Inflammatory macrophage treated with lipopolysaccharide for 4 hours (primary cell): ENCODE data around the gene LGALS9.
"Not testable (repeated sequence)": the region's sequence is repeated elsewhere in the genome, so short reads cannot be mapped to it uniquely, and the experiment has no call there.

ENCODE experiments used
- DNase-seq: peaks from one replicate; pipeline ENCODE4 v3.0.0-alpha.2; 2020

Gene LGALS9

GRCh38 chr17:27655525-27656111 lies 24.6 kb downstream of the LGALS9 start:
- not testable (repeated sequence) for DNase-seq

DNA sequence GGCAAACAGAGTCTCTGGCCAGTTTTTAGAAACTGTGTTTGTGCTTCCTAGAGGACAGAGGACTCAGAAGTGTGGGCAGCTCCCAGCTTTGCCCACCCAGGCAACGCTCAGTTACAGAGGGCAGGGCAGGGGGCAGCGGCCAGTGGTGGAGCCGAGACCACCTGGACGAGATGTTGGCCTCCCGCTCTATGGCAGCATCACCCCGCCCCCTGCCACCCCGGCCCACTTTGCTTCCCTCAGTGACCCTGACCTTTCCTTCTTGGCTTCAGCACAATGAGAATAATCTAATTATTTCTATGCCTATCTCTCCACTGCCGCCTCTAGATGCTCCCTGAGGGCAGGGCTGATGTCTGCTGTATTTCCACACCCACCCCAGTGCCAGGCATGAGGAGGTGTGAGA lies 25.6 kb downstream of the LGALS9 start:
- not testable (repeated sequence) for DNase-seq

DNA sequence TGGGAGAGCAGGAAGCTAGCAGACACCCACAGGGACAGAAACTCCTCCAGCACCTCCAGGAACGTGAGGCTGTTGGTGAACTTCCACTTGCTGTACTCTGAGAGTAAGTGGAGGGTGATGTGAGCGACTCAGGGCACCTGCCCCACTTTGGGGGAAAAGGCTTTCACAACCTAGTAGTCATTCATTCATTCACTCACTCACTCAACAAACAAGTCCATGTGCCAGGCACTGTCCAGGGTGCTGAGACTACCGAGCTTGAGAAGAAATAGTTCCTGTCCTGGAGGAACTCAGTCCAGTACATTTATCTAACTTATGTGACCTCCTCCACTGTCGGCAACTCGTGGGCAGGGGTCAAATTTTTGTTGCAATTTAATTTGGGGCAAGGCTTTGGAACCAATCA lies 26.6 kb downstream of the LGALS9 start:
- DNase-seq, result no peak

GRCh38 chr17:27659683-27660082 lies 28.7 kb downstream of the LGALS9 start:
- no peak for DNase-seq

DNA sequence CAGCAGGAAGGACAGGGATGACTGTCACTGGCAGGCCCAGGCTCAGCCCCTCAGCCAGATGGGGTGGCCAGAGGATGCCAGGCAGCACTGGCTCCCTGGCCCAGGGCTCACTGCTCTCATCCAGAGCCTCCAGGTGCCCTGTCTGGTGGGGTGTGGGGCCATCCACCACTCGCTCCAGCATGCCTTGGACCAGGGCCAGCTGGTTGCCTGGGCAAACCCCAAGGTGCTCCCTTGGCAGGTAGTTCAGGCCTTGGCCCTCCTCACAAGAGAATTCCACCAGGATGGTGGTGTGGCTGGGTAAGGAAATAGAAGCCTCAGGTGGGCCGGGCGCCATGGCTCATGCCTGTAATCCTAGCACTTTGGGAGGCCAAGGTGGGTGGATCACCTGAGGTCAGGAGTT lies 29.4 kb downstream of the LGALS9 start:
- DNase-seq, result no peak

- no peak for DNase-seq
Observed at GRCh38 chr17:27663936-27664605, 33.1 kb downstream of the LGALS9 start.

GRCh38 chr17:27664606-27664965 lies 33.6 kb downstream of the LGALS9 start:
- DNase-seq, result no peak

DNA sequence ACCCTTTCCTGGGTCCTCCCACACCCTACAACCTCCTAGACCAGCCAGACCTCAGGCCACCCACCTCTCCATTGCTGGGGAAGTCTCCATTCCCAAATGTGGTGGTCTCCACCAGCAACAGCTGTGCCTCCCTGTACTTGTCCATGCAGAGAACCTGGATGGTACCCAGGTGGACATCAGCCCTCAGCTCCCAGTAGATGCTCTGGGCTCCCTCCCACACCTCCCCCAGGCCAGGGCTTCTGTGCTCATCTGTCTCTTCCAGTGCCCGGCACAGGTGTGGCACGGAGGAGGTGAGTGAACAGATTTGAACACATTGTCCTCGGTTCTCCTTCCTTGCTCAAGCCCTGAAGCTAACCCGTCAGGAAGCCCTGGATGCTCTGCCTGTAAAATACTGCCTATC lies 34.6 kb downstream of the LGALS9 start:
- DNase-seq, result no peak

DNA sequence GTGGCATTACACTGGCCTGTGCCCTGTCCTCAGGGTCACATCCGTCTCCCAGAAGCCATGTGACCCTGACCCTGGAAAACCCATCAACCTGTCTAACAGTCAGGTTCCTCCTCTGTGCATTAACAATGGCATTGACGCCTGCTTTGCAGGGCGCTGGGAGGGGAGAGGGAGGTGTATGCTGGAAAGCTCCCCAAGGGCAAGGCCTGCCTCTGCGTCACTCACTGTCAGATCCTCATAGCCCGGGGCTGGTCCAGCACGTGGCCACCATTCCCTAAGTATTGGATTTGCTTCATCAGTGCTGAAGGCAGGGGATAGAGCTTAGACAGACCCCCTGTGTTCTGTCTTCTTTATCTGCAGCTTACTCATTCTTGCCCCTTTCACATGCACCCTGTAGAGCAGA lies 35.3 kb downstream of the LGALS9 start:
- DNase-seq, result not testable (repeated sequence)

DNA sequence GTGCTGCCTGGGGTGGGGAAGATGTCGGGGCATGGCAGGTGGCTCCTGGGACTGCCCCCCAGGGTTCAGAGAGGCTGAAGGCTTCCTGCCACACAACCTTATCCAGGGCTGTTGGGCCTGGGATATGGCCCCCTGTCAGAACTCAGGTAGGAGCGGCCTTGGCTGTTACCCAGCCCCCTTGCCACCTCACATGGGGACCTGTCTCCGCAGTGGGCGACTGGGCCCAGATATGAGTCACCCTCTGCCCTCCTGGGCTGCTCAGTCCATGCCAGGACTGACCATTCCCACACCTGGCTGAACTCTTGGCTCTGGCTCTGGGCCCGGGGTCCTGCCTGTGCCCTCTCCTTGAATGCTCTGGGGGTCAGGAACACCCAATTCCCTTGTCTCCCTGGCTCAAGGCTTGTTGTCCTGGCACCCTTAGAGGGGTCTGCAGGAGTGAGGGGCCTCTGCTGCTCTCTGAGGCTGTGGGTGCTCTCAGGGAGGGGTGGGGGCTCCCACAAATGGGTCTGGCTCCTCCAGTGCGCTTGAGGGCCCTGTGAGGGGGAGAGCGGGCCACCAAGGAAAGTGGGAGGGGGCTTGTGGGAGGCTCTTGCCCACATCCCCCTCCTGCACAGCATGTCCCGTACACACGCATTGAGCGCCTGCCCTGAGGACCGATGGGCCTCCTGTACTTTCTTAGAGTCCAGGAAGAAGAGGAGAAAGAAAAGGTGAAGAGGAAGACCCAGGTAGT lies 36.0 kb downstream of the LGALS9 start:
- no peak for DNase-seq

- DNase-seq, result no peak
Observed at GRCh38 chr17:27667656-27668487, 36.9 kb downstream of the LGALS9 start.

GRCh38 chr17:27668488-27668823 lies 37.5 kb downstream of the LGALS9 start:
- DNase-seq, result no peak

DNA sequence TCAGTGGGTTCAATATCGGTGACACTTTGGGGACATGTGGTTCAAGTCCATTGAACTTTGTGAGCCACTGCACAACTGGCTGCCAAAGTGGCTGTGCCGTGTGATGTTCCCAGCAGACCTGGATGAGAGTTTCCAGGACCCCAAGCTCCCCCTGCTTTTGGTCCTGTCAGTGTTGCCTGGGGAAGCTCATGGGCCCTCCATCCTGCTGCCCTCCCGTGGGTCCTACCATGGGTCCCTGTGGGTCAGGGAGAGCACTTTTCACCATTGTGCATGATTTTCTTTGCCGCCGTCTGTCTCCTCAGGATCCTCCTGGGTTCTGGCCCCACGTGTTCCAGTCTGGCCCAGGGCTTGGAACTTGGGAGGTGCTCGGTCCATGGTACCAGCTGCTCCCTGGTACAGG lies 38.1 kb downstream of the LGALS9 start:
- no peak for DNase-seq

- no peak for DNase-seq
Observed at GRCh38 chr17:27669850-27670249, 38.9 kb downstream of the LGALS9 start.

DNA sequence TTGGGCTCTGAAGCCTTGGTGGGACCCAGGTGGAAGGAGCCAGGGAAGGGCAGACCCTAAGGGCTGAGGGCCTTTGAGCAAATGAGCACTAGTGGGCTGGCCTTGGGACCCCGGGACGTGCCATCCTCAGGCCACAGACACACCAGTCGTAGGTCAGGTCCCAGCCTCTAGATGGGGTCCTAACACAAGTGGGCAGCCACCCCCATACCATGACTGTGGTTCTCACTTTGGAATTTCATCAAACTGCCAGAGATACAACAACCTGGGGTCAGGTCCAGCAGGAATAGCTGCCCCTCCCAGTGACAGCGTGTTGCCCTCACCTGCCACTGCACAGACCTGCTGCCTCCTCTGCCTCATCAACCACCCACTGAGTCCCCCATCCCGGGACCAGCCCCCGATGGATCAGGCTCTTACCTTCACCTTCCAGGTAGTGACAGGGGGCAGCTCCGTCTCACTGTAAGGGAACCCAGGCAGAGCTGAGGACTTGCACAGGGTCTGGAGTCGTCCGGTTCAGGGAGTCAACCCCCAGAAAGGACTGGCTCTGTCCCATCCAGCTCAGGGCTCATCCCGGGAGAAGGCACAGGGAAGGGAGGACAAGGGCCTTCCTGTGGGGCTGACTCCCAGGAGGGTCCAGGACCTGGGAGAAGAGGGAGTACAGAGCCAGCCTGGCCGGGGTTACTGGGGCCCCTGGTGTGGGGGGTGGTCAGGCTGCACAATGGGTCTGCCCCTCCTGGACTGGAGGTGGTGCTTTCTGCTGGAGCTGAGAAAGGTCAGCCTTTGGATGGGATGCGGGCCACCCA lies 40.0 kb downstream of the LGALS9 start:
- no peak for DNase-seq

GRCh38 chr17:27671591-27671910 lies 40.6 kb downstream of the LGALS9 start:
- no peak for DNase-seq

DNA sequence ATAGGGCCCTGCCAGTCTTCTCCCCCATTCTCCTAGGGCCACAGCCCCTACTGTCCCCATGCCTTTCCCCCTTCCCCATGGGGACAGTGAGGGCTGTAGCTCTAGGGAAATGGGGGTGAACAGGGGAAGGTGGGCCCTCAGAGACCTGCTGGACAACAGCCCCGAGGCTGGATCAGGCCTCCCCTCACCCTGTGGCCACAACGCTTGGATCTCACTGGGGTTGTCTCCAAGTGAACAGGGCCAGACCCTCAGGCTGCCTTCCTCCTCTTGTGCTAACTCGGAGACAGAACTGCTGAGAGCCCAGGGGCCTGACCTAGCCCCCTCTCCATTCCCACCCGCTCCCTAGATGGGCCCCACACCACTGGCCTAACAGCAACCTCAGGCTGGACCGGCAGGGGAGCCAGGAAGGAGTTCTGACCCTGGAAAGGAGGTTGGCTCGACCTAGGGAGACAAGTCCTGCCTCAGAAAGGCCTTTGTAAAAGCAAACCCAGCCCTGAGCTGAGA lies 41.0 kb downstream of the LGALS9 start:
- DNase-seq, result not testable (repeated sequence)

GRCh38 chr17:27674335-27674734 lies 43.3 kb downstream of the LGALS9 start:
- no peak for DNase-seq

DNA sequence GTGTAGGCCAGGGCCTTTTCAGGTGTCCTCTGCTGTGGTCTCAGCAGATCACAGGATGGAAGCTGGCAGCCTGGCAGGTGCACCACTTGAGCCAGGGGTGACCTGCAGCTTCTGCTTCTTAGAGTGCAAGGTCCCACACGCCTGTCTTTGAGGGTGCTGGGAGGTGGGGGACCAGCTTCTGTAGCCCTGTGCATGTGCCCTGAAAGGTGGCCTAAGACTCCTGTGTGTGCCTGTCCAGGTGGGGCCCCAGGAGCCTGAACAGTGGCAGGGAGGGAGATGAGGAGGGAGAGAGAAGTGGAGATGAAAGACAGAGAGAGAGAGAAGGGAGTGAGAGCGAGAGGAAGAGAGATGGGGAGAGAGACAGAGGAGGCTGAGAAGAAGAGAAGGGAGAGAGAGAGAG lies 46.2 kb downstream of the LGALS9 start:
- no peak for DNase-seq

DNA sequence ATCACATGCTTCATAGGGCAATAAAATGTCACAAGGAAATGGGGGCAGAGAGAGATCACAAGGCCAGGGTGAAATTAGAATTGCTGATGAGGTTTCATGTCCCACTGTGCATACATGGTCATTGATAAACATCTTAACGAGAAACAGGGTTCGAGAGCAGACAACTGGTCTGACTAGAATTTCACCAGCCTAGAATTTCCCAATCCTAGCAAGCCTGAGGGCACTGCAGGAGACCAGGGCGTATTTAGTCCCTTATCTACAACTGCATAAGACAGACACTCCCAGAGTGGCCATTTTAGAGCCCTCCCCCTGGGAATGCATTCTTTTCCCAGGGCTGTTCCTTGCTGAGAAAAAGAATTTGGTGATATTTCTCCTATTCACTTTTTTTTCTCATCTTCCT lies 55.3 kb downstream of the LGALS9 start:
- DNase-seq, result not testable (repeated sequence)

- no peak for DNase-seq
Observed at GRCh38 chr17:27690882-27691281, 59.9 kb downstream of the LGALS9 start.

DNA sequence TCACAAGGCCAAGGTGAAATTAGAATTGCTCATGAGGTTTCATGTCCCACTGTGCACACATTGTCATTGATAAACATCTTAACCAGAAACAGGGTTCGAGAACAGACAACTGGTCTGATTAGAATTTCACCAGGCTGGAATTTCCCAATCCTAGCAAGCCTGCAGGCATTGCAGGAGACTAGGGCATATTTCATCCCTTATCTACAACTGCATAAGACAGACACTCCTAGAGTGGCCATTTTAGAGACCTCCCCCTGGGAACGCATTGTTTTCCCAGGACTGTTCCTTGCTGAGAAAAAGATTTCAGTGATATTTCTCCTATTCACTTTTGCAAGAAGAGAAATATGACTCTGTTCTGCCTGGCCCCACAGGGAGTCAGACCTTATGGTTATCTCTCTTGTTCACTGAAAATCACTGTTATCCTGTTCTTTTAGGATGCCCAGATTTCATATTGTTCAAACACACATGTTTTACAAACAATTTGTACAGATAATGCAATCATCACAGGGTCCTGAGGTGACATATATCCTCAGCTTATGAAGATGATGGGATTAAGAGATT lies 64.3 kb downstream of the LGALS9 start:
- DNase-seq, result not testable (repeated sequence)
